IPS DF 6.9 (cell line): ENCODE measurements around the gene ARRDC5.
"Not testable (repeated sequence)": the region's sequence is repeated elsewhere in the genome, so short reads cannot be mapped to it uniquely, and the experiment has no call there.

ENCODE experiments used
- DNase-seq: peaks from one replicate; pipeline ENCODE4 v3.0.0-alpha.2; 2013; ENCODE audit warnings: low read depth, low spot score
- H3K27ac ChIP-seq: one replicate; pipeline ENCODE4 v1.5.1; 2013; ENCODE audit warnings: low read length, control low read depth
- H3K27me3 ChIP-seq: 2 replicates; pipeline ENCODE4 v1.6.1; 2013; ENCODE audit warnings: mild to moderate bottlenecking, low read length; ENCODE audit not compliant: control insufficient read depth, insufficient read depth
- H3K36me3 ChIP-seq: 2 replicates; pipeline ENCODE4 v1.6.1; 2013; ENCODE audit warnings: low read length; ENCODE audit not compliant: control insufficient read depth, insufficient read depth
- H3K4me1 ChIP-seq: 2 replicates; pipeline ENCODE4 v1.6.1; 2013; ENCODE audit warnings: low read length; ENCODE audit not compliant: control insufficient read depth, insufficient read depth
- H3K4me3 ChIP-seq: 2 replicates; pipeline ENCODE4 v1.5.1; 2013; ENCODE audit warnings: mild to moderate bottlenecking, low read length
- H3K9me3 ChIP-seq: 2 replicates; pipeline ENCODE4 v1.6.1; 2013; ENCODE audit warnings: low read length, inconsistent platforms; ENCODE audit not compliant: control insufficient read depth, insufficient read depth
- WGBS: extraction: QIAGEN DNeasy Blood & Tissue Kit; methylation state at CpG from one replicate; pipeline ENCODE4 v1.1.7; 2013; ENCODE audit warnings: mixed read lengths, missing lambda C conversion rate; ENCODE audit not compliant: insufficient read length, insufficient coverage; 5-methylcytosine and 5-hydroxymethylcytosine counted together

ARRDC5 gene

DNA sequence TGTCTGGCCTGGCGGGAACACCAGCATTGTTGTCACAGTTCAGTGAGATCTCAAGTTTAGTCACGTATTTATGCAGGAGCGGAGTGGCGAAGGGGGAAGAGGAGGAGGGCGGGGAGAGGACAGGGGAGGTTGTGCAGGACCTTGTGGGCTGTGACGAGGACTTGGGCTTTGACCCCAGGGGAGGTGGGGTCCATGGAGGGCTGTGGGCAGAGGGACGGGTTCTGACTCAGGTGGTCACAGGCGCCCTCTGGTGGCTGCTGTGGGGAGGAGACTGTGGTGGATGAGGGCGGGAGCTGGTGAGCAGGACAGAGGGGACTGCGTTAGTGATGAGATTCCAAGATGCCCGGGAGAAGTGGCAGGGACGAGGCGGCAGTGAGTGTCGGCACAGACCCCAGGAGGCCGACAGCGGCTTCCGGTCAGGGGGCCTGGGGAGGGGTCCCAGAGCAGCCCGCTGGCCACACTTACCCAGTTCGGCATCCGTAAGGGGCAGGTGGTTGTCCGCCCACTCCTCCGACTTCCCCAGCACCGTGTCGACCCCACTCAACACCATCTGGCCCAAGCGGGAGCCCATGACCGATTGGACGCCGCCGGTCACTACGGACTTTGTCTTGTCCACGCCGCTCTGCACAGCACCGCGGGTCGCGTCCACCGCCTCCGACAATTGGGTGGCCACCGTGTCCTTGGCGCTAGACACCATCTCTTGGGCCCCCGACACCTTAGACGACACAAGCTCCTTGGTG lies 51.0 kb downstream of the ARRDC5 start:
- H3K36me3 ChIP-seq = peaks cover 12% of the 10 kb centered on the region
- H3K9me3 ChIP-seq = no peaks in the 10 kb centered on the region
- DNase-seq = peak; percentile 68
- no peaks in the 10 kb centered on the region for H3K27me3 ChIP-seq
- no peak overlapping the region for H3K27ac ChIP-seq
- WGBS = no CpG with 5 or more reads among the region's 42 CpGs
- no peak overlapping the region for H3K4me3 ChIP-seq
- no peaks in the 10 kb centered on the region; the same call in 1 of the 2 replicates for H3K4me1 ChIP-seq

DNA sequence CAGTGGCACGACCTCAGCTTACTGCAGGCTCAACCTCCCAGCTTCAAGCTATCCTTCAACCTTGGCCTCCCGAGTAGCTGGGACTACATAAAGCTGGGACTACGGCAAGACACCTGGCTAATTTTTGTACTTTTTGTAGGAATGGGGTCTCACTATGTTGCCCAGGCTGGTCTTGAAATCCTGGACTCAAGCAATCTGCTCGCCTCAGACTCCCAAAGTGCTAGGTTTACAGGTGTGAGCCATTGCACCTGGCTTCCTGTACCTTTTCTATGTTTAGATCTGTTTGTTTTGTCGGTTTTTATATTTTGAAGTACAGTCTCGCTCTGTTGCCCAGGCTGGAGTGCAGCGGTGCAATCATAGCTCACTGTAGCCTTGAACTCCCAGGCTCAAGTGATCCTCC lies 53.7 kb downstream of the ARRDC5 start:
- Histone ChIP-seq H3K36me3 (peaks cover 14% of the 10 kb centered on the region), H3K4me3 (no peak overlapping the region), H3K4me1 (no peaks in the 10 kb centered on the region; the same call in 1 of the 2 replicates), H3K9me3 (no peaks in the 10 kb centered on the region), H3K27me3 (no peaks in the 10 kb centered on the region), H3K27ac (no peak overlapping the region)
- no peak for DNase-seq
- WGBS = no CpG with 5 or more reads among the region's 7 CpGs

DNA sequence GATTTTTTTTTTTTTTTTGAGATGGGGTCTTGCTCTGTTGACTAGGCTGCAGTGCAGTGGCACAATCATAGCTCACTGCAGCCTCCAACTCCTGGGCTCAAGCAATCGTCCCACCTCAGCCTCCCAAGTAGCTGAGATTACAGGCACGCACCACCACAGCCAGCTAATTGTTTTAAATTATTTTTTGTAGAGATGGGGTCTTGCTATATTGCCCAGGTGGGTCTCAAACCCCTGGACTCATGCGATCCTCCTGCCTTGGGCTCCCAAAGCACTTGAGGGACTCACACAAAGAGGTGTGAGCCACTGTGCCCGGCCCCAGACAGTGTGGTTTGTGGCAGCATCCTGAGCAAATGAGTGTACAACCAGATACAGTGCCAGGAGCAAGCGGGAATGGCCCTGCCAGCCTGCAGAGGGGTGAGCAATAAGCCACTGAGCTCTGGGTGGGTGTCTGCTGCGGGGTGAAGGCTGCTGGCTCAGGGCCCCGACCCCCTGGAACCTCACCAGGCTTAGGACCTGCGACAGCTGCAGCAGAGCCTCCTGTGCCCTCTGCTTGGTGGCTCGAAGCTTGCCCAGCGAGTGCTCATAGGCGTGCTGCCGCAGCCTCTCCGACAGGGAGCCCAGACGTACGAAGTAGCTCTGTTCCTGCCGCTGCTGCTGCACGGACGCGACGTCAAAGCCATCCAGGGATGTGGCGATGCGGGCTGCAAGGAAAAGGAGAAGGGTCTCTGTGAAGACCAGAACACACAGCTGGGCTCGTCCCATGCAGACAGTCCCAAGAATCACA lies 55.3 kb downstream of the ARRDC5 start:
- Histone ChIP-seq H3K27ac (no peak overlapping the region), H3K9me3 (no peaks in the 10 kb centered on the region), H3K4me3 (no peak overlapping the region), H3K27me3 (no peaks in the 10 kb centered on the region), H3K4me1 (no peaks in the 10 kb centered on the region; the same call in 1 of the 2 replicates), H3K36me3 (peaks cover 14% of the 10 kb centered on the region)
- WGBS = no CpG with 5 or more reads among the region's 23 CpGs
- DNase-seq = no peak

DNA sequence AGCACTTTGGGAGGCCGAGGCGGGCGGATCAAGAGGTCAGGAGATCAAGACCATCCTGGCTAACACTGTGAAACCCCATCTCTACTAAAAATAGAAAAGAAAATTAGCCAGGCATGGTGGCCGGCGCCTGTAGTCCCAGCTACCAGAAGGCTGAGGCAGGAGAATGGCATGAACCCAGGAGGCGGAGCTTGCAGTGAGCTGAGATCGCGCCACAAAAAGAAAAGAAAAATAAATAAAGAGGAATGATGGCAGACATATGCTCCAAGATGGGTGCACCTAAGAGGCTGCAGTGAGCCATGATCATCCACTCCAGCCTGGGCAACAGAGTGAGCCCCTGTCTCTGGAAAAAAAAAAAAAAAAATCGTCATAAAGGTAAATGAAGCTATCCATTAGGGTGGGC lies 56.7 kb downstream of the ARRDC5 start:
- H3K27ac ChIP-seq, H3K4me3 ChIP-seq, H3K4me1 ChIP-seq, H3K9me3 ChIP-seq, H3K27me3 ChIP-seq, DNase-seq: not testable (repeated sequence)
- no CpG with 5 or more reads among the region's 9 CpGs for WGBS
- peaks cover 17% of the 10 kb centered on the region for H3K36me3 ChIP-seq

DNA sequence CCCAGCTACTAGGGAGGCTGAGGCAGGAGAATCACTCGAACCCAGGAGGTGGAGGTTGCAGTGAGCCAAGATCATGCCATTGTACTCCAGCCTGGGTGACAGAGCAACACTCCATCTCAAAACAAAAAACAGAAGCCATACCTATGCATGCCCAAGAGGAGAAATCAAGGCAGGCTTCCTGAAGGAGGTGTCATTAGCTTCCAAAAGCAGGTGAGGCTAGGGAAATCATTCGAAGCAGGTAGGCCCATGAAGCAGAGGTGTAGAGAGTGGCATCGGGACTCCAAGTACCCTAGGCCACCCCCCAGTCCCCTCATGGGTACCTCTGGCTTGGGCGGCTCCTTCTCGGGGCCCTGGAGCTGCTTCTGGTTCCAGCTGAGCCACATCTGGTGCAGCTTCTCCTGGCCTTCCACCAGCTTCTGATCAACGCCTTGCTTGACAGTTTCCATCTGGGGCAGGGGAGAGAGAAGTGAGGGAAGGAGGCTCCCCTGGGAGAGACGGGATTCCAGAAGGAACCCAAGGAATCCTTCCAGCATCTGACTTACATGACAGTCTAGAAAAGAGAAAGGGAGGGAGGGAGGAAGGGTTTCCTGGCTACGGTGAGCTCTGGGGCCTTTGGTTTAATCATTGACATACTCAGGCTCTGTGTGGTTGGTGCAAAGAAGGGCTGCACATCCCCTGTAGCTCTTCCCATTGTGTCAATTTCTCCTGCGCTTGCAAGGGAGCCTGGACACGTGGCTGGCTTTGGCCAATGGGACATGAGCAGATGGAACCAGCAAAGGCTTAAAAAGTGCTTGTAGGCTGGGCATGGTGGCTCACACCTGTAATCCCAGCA lies 58.1 kb downstream of the ARRDC5 start:
- Histone ChIP-seq H3K4me3 (no peak overlapping the region), H3K27ac (no peak overlapping the region), H3K36me3 (peaks cover 17% of the 10 kb centered on the region), H3K27me3 (no peaks in the 10 kb centered on the region), H3K9me3 (no peaks in the 10 kb centered on the region), H3K4me1 (no peaks in the 10 kb centered on the region; the same call in 1 of the 2 replicates)
- DNase-seq = no peak
- no CpG with 5 or more reads among the region's 10 CpGs for WGBS

DNA sequence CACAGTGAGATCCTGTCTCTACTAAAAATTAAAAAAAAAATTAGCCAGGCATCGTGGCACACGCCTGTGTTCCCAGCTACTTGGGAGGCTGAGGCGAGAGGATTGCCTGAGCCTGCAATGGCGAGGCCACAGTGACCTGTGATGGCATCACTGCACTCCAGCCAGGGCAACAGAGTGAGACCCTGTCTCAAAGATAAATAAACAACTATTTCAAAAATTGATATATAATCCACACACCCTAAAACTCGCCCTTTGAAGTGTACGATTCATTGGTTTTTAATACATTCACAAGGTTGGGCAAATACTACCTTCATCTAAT lies 59.1 kb downstream of the ARRDC5 start:
- Histone ChIP-seq H3K4me1 (no peaks in the 10 kb centered on the region; the same call in 1 of the 2 replicates), H3K27ac (no peak overlapping the region), H3K9me3 (no peaks in the 10 kb centered on the region), H3K27me3 (no peaks in the 10 kb centered on the region), H3K36me3 (peaks cover 22% of the 10 kb centered on the region), H3K4me3 (no peak overlapping the region)
- WGBS = 100% methylated on average over 1 of the region's 6 CpGs
- DNase-seq = no peak
